Right renal pelvis (tissue), 4 donors: ENCODE results near the gene WDR33. TPM values are rescaled to one million over a fixed set of nuclear protein-coding genes. Genes with fewer than 3 reads are reported as not detected.

Experiments used
- polyA plus RNA-seq, 4 donors: library from polyadenylated mRNA; unstranded; fragments of 120-200 nt; gene quantifications; one replicate each; pipeline ENCODE4 v1.2.1, GENCODE V29; 2013; ENCODE audit not compliant: insufficient read length in 4 of 4

Gene WDR33
- polyA plus RNA-seq, 4 donors: 52.8 to 77.7 (median 63.3) TPM

Other genes starting within 250 kb of the WDR33 start
- gene GPR17, start 165.0 kb downstream of the WDR33 start, polyA plus RNA-seq: 1 to 10 TPM in 3 of 4 donors, under 1 TPM in 1; 0.69 to 2.5 (median 1.2) TPM
- 10 to 100 TPM; 17.5 to 23.6 (median 21.2) TPM for gene LIMS2, start 135.6 kb downstream of the WDR33 start, polyA plus RNA-seq
- gene SFT2D3, start 109.7 kb downstream of the WDR33 start, polyA plus RNA-seq: not detected
- 10 to 100 TPM; 36.1 to 41.4 (median 39.0) TPM for gene POLR2D, start 47.0 kb upstream of the WDR33 start, polyA plus RNA-seq
- gene AMMECR1L, start 74.8 kb upstream of the WDR33 start, polyA plus RNA-seq: 10 to 100 TPM; 24.7 to 30.9 (median 28.9) TPM
- gene SAP130, start 216.9 kb upstream of the WDR33 start, polyA plus RNA-seq: 10 to 100 TPM; 25.1 to 29.2 (median 28.3) TPM